ENCODE results near the gene HSPA12A. TPM values are rescaled to one million over a fixed set of nuclear protein-coding genes. Genes with fewer than 3 reads are reported as not detected.

Gene HSPA12A
- total RNA-seq, 2 donors from 2014 or later = 13.9 to 15.4 TPM

GRCh38 chr10:116654816-116655215, 87.5 kb downstream of the HSPA12A start:
- H3K27me3 ChIP-seq (ENCODE audit: control insufficient read depth, insufficient read depth, low read length, poor library complexity, severe bottlenecking) = no peaks in the 10 kb centered on the region
- H3K36me3 ChIP-seq (ENCODE audit: control insufficient read depth, insufficient read depth, low read length) = no peaks in the 10 kb centered on the region
- TF ChIP-seq CTCF (conservative IDR thresholded peaks at IDR 0.05) = peak; percentile 73
- H3K4me3 ChIP-seq (ENCODE audit: low read length) = no peak overlapping the region
- no peak overlapping the region for H3K9ac ChIP-seq (ENCODE audit: extremely low read depth, low read length, poor library complexity, severe bottlenecking)
- Mint-ChIP-seq H3K4me1 (peaks cover 3% of the 10 kb centered on the region), H3K36me3 (ENCODE audit: low read depth) (no peaks in the 10 kb centered on the region), H3K27me3 (ENCODE audit: insufficient read depth) (peaks cover 2% of the 10 kb centered on the region), H3K9me3 (peaks cover 3% of the 10 kb centered on the region), H3K4me3 (no peak overlapping the region), H3K27ac (no peak overlapping the region)
- no peaks in the 10 kb centered on the region for H3K9me3 ChIP-seq (ENCODE audit: control insufficient read depth, low read length)
- H3K27ac ChIP-seq (ENCODE audit: low read depth, low read length) = no peak overlapping the region
- 63 to 67% methylated on average over 3 to 4 of the region's 4 CpGs for WGBS, 2 experiments (ENCODE audit: insufficient coverage in 1 of 2, insufficient read length in 1 of 2)
- peak; percentile 81 for DNase-seq
- no peaks in the 10 kb centered on the region for H3K4me1 ChIP-seq (ENCODE audit: control insufficient read depth, insufficient read depth, low read length)

- no peak overlapping the region for H3K4me3 ChIP-seq (ENCODE audit: low read length)
- H3K27me3 Mint-ChIP-seq (ENCODE audit: insufficient read depth) = peaks cover 2% of the 10 kb centered on the region
- no peak overlapping the region for H3K27ac Mint-ChIP-seq
- H3K27me3 ChIP-seq (ENCODE audit: control insufficient read depth, insufficient read depth, low read length, poor library complexity, severe bottlenecking) = no peaks in the 10 kb centered on the region
- no peaks in the 10 kb centered on the region for H3K4me1 ChIP-seq (ENCODE audit: control insufficient read depth, insufficient read depth, low read length)
- H3K9ac ChIP-seq (ENCODE audit: extremely low read depth, low read length, poor library complexity, severe bottlenecking) = no peak overlapping the region
- H3K36me3 Mint-ChIP-seq (ENCODE audit: low read depth) = no peaks in the 10 kb centered on the region
- no peak for DNase-seq
- WGBS, 2 experiments (ENCODE audit: insufficient coverage in 1 of 2, insufficient read length in 1 of 2) = 80 to 91% methylated on average over 1 of the region's 1 CpG
- peaks cover 3% of the 10 kb centered on the region for H3K4me1 Mint-ChIP-seq
- H3K36me3 ChIP-seq (ENCODE audit: control insufficient read depth, insufficient read depth, low read length) = no peaks in the 10 kb centered on the region
- H3K4me3 Mint-ChIP-seq = no peak overlapping the region
- peaks cover 11% of the 10 kb centered on the region for H3K9me3 Mint-ChIP-seq
- H3K9me3 ChIP-seq (ENCODE audit: control insufficient read depth, low read length) = no peaks in the 10 kb centered on the region
- no peak overlapping the region for H3K27ac ChIP-seq (ENCODE audit: low read depth, low read length)
- no peak for TF ChIP-seq CTCF (conservative IDR thresholded peaks at IDR 0.05)
Observed at GRCh38 chr10:116653885-116654284, 88.5 kb downstream of the HSPA12A start.

DNA sequence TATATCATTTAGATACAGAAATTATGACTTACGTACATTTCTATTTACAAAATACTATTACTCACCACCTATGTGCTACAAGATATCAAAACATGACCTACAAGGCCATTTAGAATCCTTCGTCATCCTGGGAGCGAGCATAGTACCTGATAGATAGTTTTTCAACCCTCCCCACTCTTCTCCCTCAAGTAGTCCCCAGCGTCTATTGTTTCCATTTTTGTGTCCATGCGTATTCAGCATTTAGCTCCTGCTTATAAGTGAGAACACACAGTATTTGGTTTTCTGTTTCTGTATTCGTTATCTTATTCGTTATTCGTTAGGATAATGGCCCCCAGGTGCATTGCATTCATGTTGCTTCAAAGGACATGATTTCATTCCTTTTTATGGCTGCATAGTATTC, 93.5 kb downstream of the HSPA12A start:
- Mint-ChIP-seq H3K4me1 (peaks cover 3% of the 10 kb centered on the region), H3K27me3 (ENCODE audit: insufficient read depth) (peaks cover 2% of the 10 kb centered on the region), H3K36me3 (ENCODE audit: low read depth) (no peaks in the 10 kb centered on the region), H3K9me3 (peaks cover 13% of the 10 kb centered on the region), H3K27ac (no peak overlapping the region), H3K4me3 (no peak overlapping the region)
- TF ChIP-seq CTCF (conservative IDR thresholded peaks at IDR 0.05) = no peak
- Histone ChIP-seq H3K9ac (ENCODE audit: extremely low read depth, low read length, poor library complexity, severe bottlenecking) (no peak overlapping the region), H3K27me3 (ENCODE audit: control insufficient read depth, insufficient read depth, low read length, poor library complexity, severe bottlenecking) (no peaks in the 10 kb centered on the region), H3K27ac (ENCODE audit: low read depth, low read length) (no peak overlapping the region), H3K9me3 (ENCODE audit: control insufficient read depth, low read length) (no peaks in the 10 kb centered on the region), H3K36me3 (ENCODE audit: control insufficient read depth, insufficient read depth, low read length) (no peaks in the 10 kb centered on the region), H3K4me1 (ENCODE audit: control insufficient read depth, insufficient read depth, low read length) (no peaks in the 10 kb centered on the region), H3K4me3 (ENCODE audit: low read length) (no peak overlapping the region)
- no peak for DNase-seq
- WGBS, 2 experiments (ENCODE audit: insufficient coverage in 1 of 2, insufficient read length in 1 of 2) = 75 to 86% methylated on average over 8 of the region's 8 CpGs

Measured in endodermal cell (in vitro differentiated cells).